ENCODE data around the gene DIP2B. TPM values are rescaled to one million over a fixed set of nuclear protein-coding genes. Genes with fewer than 3 reads are reported as not detected.

DIP2B gene
- polyA plus RNA-seq, 1 of the 3 experiments (the other 2 are of a cell fraction) = 6.6 TPM

DNA sequence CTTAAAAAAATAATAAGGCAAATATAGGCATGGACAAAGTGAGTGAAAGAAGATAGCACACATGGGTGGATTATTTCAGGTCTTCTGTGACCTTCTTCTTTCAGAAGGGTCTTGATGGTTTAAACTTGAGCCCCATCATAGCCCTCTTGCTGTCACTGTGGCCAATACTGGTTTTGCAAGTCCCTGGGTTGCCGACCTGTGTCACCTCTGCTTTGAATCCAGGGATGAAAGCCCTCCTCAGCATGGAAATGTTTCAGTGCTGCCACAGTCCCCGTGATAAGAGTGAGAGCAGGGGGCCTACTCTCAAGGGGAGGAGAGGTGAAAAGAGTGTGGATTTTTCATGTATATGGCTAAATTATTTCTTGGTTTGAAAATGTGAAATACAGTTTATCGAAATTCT lies 228.9 kb downstream of the DIP2B start (continued):
- TF ChIP-seq RXRA (IDR thresholded peaks at IDR 0.05; ENCODE audit: borderline replicate concordance, low read depth) = no peak
- no peak for TF ChIP-seq USF1 (IDR thresholded peaks at IDR 0.05; ENCODE audit: borderline replicate concordance, low read depth)
- no peak for TF ChIP-seq SMC3 (IDR thresholded peaks at IDR 0.05; ENCODE audit: low read depth, low read length)
- TF ChIP-seq TEAD4 (IDR thresholded peaks at IDR 0.05; ENCODE audit: borderline replicate concordance, insufficient read depth) = no peak
- no peak for TF ChIP-seq RFX5 (IDR thresholded peaks at IDR 0.05; ENCODE audit: low read length)

DNA sequence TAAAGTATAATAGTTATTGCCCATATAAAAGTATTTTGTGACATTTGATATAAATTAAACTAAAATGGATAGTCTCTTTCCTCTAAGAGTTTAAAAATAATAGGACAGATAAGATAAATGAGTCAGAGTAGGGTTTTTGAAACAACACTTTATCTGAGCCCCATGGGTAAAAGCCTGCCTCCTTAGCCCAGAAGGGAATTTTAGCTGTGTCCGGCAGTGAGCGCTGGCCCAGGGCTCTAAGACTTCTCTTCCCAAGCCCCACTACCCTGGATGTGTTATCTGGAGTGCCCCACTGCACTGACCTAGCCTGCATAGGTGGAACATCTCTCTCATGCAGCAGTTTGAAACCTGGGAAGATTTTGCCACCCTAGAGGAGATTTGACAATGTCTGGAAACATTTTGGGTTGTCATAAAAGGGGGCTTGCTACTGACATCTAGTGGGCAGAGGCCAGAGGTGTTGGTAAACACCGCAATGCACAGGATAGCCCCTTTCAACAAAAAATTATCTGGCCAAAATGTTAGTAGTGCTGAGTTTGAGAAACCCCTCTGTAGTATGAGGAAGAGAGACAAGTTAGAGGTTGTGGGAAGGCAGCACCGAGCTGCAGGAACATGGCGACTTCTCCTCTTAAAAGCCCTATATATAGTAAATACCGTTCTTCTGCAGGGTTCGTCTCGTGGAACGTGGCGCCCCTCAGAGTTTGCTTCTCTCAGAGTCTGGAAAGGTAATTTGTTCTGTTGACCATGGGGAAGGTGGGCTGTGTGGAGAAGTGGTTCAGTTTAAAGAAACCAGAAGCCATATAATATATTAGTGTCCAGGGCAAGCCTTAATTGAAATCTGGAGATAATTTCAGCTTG lies 229.9 kb downstream of the DIP2B start:
- no peaks in the 10 kb centered on the region for H3K27me3 ChIP-seq (ENCODE audit: insufficient read depth)
- TF ChIP-seq POLR2AphosphoS5 (IDR thresholded peaks at IDR 0.05; ENCODE audit: low read depth, low read length) (no peak), EZH2phosphoT487 (IDR thresholded peaks at IDR 0.05; ENCODE audit: borderline replicate concordance, low read depth) (no peak), SMC3 (IDR thresholded peaks at IDR 0.05; ENCODE audit: low read depth, low read length) (peak; percentile 72), RCOR1 (IDR thresholded peaks at IDR 0.05; ENCODE audit: low read length) (no peak), RAD21 (IDR thresholded peaks at IDR 0.05; ENCODE audit: low read length) (peak; percentile 74), CTCF (IDR thresholded peaks at IDR 0.05) (peak; percentile 78), MXI1 (IDR thresholded peaks at IDR 0.05; ENCODE audit: low read depth, low read length) (no peak), SIN3A (IDR thresholded peaks at IDR 0.05; ENCODE audit: borderline replicate concordance, low read depth, low read length) (no peak), GATA2 (CRISPR knock-in tag; IDR thresholded peaks at IDR 0.05) (no peak)
- TF ChIP-seq, protein P1, sequence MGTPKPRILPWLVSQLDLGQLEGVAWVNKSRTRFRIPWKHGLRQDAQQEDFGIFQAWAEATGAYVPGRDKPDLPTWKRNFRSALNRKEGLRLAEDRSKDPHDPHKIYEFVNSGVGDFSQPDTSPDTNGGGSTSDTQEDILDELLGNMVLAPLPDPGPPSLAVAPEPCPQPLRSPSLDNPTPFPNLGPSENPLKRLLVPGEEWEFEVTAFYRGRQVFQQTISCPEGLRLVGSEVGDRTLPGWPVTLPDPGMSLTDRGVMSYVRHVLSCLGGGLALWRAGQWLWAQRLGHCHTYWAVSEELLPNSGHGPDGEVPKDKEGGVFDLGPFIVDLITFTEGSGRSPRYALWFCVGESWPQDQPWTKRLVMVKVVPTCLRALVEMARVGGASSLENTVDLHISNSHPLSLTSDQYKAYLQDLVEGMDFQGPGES (IDR thresholded peaks at IDR 0.05; ENCODE audit: low read depth, low read length) = no peak
- no peak overlapping the region for H3K9ac ChIP-seq
- 82% methylated on average over 10 of the region's 10 CpGs for WGBS (ENCODE audit: low lambda C conversion rate)
- H4K20me1 ChIP-seq (ENCODE audit: insufficient read depth) = no peaks in the 10 kb centered on the region
- DNase-seq = peak; percentile 63
- CTCF ChIA-PET = interaction anchor here (0.6 to 2.4 kb wide), 27 partner anchors 9 to 261 kb away, joined by 3 to 24 read pairs (median 3); partner anchors contain the start of gene DIP2B
- no peak overlapping the region; a peak in 1 of 4 replicates for H3K4me3 ChIP-seq (ENCODE audit: low read depth in 2 of 2, low read length in 1 of 2)
- H3K9me3 ChIP-seq = no peaks in the 10 kb centered on the region
- H3K79me2 ChIP-seq (ENCODE audit: insufficient read depth) = no peaks in the 10 kb centered on the region
- H3K36me3 ChIP-seq (replicated peaks in 1 of 2; ENCODE audit: control insufficient read depth in 1 of 2, insufficient read depth in 2 of 2, low read length in 1 of 2) = peaks cover 22 to 41% of the 10 kb centered on the region in 2 experiments
- no peaks in the 10 kb centered on the region for H3K9me2 ChIP-seq
- POLR2A ChIA-PET = no interaction called here
- H3K4me2 ChIP-seq = no peak overlapping the region
- H3K4me1 ChIP-seq (ENCODE audit: control insufficient read depth in 1 of 2, insufficient read depth in 2 of 2, low read depth in 1 of 2, low read length in 1 of 2) = no peaks in the 10 kb centered on the region; a peak in 1 of 4 replicates
- no peak overlapping the region for H2AFZ ChIP-seq (ENCODE audit: low read depth)
- H3F3A ChIP-seq (replicated peaks; ENCODE audit: insufficient read depth) = no peaks in the 10 kb centered on the region
- no peak overlapping the region for H3K27ac ChIP-seq (ENCODE audit: low read depth in 2 of 2, low read length in 1 of 2)
